HL-60 (cell line): ENCODE data around the gene TMEM126A.

Experiments
- CTCF ChIP-seq: IDR thresholded peaks from one replicate; pipeline ENCODE4 v1.5.1; 2011; ENCODE audit warnings: low read length, control low read depth, inconsistent platforms; ENCODE audit not compliant: insufficient read depth
- POLR2AphosphoS5 ChIP-seq: IDR thresholded peaks from 2 replicates; pipeline ENCODE4 v1.6.1; 2012; ENCODE audit warnings: low read depth
- TF ChIP-seq, protein P1 (sequence below): IDR thresholded peaks from 2 replicates; pipeline ENCODE4 v1.6.1; 2012; ENCODE audit warnings: low read depth; ENCODE audit not compliant: insufficient replicate concordance

DNA sequence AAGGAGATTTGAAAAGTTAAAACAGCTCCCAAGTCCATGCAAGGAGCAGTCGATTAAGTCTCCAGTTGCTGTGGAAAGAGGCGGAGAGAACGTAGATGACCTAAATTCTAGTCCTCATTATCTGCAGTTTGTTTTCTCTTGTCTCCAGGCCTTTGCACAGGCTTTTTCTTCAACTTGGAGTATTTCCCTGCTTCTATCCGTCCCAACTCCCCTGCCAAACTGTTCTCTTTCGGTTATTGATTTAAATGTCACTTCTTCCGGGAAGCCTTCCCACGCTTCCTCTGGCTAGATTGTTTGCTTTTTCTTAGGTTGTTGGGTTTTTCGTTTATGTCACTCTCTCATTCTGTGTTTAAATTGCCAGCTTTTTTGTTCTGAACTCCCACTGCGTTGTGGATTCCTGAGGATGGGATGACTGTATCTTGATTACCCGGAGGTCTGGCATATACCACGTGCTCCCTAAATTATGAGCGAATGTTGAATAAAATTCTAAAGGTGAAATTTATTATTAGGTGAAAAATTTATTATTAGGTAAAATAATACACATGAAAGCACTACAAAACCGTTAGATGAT is 18.9 kb upstream of the TMEM126A start:
- TF ChIP-seq CTCF (no peak), POLR2AphosphoS5 (no peak)
- TF ChIP-seq, protein P1, sequence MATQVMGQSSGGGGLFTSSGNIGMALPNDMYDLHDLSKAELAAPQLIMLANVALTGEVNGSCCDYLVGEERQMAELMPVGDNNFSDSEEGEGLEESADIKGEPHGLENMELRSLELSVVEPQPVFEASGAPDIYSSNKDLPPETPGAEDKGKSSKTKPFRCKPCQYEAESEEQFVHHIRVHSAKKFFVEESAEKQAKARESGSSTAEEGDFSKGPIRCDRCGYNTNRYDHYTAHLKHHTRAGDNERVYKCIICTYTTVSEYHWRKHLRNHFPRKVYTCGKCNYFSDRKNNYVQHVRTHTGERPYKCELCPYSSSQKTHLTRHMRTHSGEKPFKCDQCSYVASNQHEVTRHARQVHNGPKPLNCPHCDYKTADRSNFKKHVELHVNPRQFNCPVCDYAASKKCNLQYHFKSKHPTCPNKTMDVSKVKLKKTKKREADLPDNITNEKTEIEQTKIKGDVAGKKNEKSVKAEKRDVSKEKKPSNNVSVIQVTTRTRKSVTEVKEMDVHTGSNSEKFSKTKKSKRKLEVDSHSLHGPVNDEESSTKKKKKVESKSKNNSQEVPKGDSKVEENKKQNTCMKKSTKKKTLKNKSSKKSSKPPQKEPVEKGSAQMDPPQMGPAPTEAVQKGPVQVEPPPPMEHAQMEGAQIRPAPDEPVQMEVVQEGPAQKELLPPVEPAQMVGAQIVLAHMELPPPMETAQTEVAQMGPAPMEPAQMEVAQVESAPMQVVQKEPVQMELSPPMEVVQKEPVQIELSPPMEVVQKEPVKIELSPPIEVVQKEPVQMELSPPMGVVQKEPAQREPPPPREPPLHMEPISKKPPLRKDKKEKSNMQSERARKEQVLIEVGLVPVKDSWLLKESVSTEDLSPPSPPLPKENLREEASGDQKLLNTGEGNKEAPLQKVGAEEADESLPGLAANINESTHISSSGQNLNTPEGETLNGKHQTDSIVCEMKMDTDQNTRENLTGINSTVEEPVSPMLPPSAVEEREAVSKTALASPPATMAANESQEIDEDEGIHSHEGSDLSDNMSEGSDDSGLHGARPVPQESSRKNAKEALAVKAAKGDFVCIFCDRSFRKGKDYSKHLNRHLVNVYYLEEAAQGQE: no peak
